Measurements from ENCODE around the gene MAGEC1. TPM values are rescaled to one million over a fixed set of nuclear protein-coding genes. Genes with fewer than 3 reads are reported as not detected.

MAGEC1 gene
- total and polyA plus RNA-seq, 2 experiments from 2014 or later, result not detected

DNA sequence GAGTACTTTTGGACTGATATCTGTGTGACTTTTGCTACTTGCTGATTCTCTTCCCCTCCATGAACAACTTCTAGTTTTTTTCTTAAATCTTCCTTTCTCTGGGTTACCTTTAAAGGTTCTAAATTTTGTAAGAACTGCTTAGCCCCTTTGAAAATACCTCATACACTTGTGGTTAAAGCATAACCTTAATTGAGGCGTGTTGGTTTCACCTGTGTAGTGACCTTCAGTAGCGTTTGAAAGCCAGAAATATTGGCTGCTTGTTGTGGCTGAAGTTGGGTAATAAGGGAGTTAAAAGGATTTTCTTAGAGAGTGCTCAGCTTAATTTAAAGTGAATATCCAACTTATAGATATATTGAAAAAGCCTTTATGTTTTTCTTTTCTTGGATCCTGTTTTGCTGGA is 32.0 kb downstream of the MAGEC1 start (continued):
- TF ChIP-seq, protein P1, sequence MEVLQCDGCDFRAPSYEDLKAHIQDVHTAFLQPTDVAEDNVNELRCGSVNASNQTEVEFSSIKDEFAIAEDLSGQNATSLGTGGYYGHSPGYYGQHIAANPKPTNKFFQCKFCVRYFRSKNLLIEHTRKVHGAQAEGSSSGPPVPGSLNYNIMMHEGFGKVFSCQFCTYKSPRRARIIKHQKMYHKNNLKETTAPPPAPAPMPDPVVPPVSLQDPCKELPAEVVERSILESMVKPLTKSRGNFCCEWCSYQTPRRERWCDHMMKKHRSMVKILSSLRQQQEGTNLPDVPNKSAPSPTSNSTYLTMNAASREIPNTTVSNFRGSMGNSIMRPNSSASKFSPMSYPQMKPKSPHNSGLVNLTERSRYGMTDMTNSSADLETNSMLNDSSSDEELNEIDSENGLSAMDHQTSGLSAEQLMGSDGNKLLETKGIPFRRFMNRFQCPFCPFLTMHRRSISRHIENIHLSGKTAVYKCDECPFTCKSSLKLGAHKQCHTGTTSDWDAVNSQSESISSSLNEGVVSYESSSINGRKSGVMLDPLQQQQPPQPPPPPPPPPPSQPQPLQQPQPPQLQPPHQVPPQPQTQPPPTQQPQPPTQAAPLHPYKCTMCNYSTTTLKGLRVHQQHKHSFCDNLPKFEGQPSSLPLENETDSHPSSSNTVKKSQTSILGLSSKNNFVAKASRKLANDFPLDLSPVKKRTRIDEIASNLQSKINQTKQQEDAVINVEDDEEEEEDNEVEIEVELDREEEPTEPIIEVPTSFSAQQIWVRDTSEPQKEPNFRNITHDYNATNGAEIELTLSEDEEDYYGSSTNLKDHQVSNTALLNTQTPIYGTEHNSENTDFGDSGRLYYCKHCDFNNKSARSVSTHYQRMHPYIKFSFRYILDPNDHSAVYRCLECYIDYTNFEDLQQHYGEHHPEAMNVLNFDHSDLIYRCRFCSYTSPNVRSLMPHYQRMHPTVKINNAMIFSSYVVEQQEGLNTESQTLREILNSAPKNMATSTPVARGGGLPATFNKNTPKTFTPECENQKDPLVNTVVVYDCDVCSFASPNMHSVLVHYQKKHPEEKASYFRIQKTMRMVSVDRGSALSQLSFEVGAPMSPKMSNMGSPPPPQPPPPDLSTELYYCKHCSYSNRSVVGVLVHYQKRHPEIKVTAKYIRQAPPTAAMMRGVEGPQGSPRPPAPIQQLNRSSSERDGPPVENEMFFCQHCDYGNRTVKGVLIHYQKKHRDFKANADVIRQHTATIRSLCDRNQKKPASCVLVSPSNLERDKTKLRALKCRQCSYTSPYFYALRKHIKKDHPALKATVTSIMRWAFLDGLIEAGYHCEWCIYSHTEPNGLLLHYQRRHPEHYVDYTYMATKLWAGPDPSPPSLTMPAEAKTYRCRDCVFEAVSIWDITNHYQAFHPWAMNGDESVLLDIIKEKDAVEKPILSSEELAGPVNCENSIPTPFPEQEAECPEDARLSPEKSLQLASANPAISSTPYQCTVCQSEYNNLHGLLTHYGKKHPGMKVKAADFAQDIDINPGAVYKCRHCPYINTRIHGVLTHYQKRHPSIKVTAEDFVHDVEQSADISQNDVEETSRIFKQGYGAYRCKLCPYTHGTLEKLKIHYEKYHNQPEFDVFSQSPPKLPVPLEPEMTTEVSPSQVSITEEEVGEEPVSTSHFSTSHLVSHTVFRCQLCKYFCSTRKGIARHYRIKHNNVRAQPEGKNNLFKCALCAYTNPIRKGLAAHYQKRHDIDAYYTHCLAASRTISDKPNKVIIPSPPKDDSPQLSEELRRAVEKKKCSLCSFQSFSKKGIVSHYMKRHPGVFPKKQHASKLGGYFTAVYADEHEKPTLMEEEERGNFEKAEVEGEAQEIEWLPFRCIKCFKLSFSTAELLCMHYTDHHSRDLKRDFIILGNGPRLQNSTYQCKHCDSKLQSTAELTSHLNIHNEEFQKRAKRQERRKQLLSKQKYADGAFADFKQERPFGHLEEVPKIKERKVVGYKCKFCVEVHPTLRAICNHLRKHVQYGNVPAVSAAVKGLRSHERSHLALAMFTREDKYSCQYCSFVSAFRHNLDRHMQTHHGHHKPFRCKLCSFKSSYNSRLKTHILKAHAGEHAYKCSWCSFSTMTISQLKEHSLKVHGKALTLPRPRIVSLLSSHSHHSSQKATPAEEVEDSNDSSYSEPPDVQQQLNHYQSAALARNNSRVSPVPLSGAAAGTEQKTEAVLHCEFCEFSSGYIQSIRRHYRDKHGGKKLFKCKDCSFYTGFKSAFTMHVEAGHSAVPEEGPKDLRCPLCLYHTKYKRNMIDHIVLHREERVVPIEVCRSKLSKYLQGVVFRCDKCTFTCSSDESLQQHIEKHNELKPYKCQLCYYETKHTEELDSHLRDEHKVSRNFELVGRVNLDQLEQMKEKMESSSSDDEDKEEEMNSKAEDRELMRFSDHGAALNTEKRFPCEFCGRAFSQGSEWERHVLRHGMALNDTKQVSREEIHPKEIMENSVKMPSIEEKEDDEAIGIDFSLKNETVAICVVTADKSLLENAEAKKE (CRISPR knock-in tag; IDR thresholded peaks at IDR 0.05), result no peak
- no peak for TF ChIP-seq ZNF114 (CRISPR knock-in tag; IDR thresholded peaks at IDR 0.05)

DNA sequence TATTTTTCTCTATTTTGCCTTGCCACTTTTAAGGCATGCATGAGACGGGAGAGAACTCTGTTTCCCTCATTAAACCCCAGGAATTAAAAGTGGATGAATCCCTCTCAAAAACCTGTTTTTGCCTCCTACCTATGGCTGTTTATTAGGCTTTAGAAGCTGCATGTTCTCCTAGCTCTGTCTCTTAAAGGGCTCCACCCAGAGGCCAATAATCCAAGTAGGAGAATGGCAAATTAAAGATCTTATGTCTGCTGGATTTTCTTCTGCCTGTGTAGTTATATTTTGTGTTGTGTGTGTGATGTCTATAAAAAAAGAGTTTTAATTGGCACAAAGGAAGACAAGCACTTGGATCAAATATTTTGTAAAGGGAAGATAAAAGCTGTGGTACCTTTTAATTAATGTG is 32.4 kb downstream of the MAGEC1 start:
- no peak for TF ChIP-seq CREB1 (CRISPR knock-in tag; IDR thresholded peaks at IDR 0.05; ENCODE audit: low read depth)
- TF ChIP-seq, protein P2, sequence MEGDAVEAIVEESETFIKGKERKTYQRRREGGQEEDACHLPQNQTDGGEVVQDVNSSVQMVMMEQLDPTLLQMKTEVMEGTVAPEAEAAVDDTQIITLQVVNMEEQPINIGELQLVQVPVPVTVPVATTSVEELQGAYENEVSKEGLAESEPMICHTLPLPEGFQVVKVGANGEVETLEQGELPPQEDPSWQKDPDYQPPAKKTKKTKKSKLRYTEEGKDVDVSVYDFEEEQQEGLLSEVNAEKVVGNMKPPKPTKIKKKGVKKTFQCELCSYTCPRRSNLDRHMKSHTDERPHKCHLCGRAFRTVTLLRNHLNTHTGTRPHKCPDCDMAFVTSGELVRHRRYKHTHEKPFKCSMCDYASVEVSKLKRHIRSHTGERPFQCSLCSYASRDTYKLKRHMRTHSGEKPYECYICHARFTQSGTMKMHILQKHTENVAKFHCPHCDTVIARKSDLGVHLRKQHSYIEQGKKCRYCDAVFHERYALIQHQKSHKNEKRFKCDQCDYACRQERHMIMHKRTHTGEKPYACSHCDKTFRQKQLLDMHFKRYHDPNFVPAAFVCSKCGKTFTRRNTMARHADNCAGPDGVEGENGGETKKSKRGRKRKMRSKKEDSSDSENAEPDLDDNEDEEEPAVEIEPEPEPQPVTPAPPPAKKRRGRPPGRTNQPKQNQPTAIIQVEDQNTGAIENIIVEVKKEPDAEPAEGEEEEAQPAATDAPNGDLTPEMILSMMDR (conservative IDR thresholded peaks at IDR 0.05; ENCODE audit: low read depth in 2 of 2), result peak; percentile 34 to 47
- TF ChIP-seq ZNF331 (CRISPR knock-in tag; IDR thresholded peaks at IDR 0.05; ENCODE audit: low read depth), result no peak
- Histone ChIP-seq H2AFZ (no peak overlapping the region), H3K79me2 (replicated peaks; ENCODE audit: insufficient read depth) (no peaks in the 10 kb centered on the region), H3F3A (replicated peaks; ENCODE audit: low read depth) (no peaks in the 10 kb centered on the region), H3K4me1 (ENCODE audit: insufficient read depth) (no peaks in the 10 kb centered on the region), H3K27ac (ENCODE audit: low read depth) (no peak overlapping the region), H3K9me2 (ENCODE audit: insufficient read depth) (no peaks in the 10 kb centered on the region), H4K20me1 (replicated peaks; ENCODE audit: insufficient read depth) (no peaks in the 10 kb centered on the region), H3K36me3 (ENCODE audit: insufficient read depth) (no peaks in the 10 kb centered on the region), H3K4me3 (no peak overlapping the region), H3K27me3 (ENCODE audit: insufficient read depth) (no peaks in the 10 kb centered on the region), H3K4me2 (no peak overlapping the region)
- Mint-ChIP-seq H3K4me1 (no peaks in the 10 kb centered on the region), H3K9me3 (no peaks in the 10 kb centered on the region; the same call in 2 of the 3 replicates), H3K27ac (no peak overlapping the region), H3K36me3 (ENCODE audit: low read depth) (no peaks in the 10 kb centered on the region), H3K27me3 (ENCODE audit: insufficient read depth, low read depth, poor library complexity) (no peaks in the 10 kb centered on the region), H3K4me3 (no peak overlapping the region)
- no peak for ATAC-seq
- peak; percentile 3 for DNase-seq (ENCODE audit: low spot score)
